HCT116 (cell line): ENCODE measurements around the gene NELL1. TPM values are rescaled to one million over a fixed set of nuclear protein-coding genes. Genes with fewer than 3 reads are reported as not detected.

ENCODE experiments used
- ATAC-seq: fragments of 200-7000 bp; cut with Tn5 transposase; 2 replicates; pipeline ENCODE4 v1.9.1; 2020; ENCODE audit warnings: mild to moderate bottlenecking, moderate library complexity
- BruUV-seq: library from RNA; stranded (reverse); fragments of 400-500 nt; replicated peaks from 2 replicates; lab custom pipeline; 2021; lab: Mats Ljungman, UMichigan
- CTCF ChIA-PET: fragments of 300-600 bp; sonication (Branson Sonifier 250); formaldehyde crosslinking; loops from one replicate; lab custom pipeline; 2021; ENCODE audit warnings: antibody characterized with exemption; lab: Charles Lee
- POLR2A ChIA-PET: fragments of 300-600, 350-600 bp; sonication (Branson Sonifier 250); formaldehyde crosslinking; loops from one replicate; lab custom pipeline; 2021; ENCODE audit warnings: antibody characterized with exemption; lab: Charles Lee
- RAD21 ChIA-PET, 2 experiments: fragments of 300-600 bp; sonication (Branson Sonifier 250); formaldehyde crosslinking; loops; one replicate each; lab custom pipeline; 2023; ENCODE audit warnings: low total read pairs in 2 of 2; ENCODE audit not compliant: uncharacterized antibody in 2 of 2, unreplicated experiment in 2 of 2, low non-redundant PET in 1 of 2; lab: Charles Lee
- DNase-seq: peaks from one replicate; pipeline ENCODE4 v3.0.0-alpha.2; 2010; ENCODE audit warnings: low read depth, low spot score
- H2AFZ ChIP-seq: fragments of 200-600 bp; shearing (Covaris generic), sonication (generic); 2 replicates; pipeline ENCODE4 v1.6.1; 2017; ENCODE audit warnings: low read depth, mixed run types, mixed read lengths, antibody characterized with exemption, low read length; ENCODE audit not compliant: poor library complexity, severe bottlenecking
- H3K27ac ChIP-seq: 2 replicates; pipeline ENCODE4 v1.5.1; 2012; ENCODE audit warnings: low read depth, low read length
- H3K27me3 ChIP-seq: fragments of 200-600 bp; sonication (generic); 2 replicates; pipeline ENCODE4 v1.6.1; 2016; ENCODE audit warnings: mixed run types, low read length, mixed read lengths; ENCODE audit not compliant: insufficient read depth
- H3K36me3 ChIP-seq, 2 experiments: fragments of 200-500 bp in 1 of 2; fragments of 200-600 bp in 1 of 2; sonication (Bioruptor generic) in 1 of 2; sonication (generic) in 1 of 2; 2 replicates each; pipeline versions ENCODE4 v1.5.1 to v1.6.1; 2014 to 2016; ENCODE audit warnings: low read length in 2 of 2, inconsistent platforms in 1 of 2, mixed read lengths in 1 of 2, mixed run types in 1 of 2; ENCODE audit not compliant: insufficient read depth in 2 of 2, control insufficient read depth in 1 of 2
- H3K4me1 ChIP-seq, 2 experiments: fragments of 200-600 bp in 1 of 2; sonication (generic) in 1 of 2; 2 replicates each; pipeline versions ENCODE4 v1.5.1 to v1.6.1; 2012 to 2017; ENCODE audit warnings: low read length in 2 of 2, inconsistent platforms in 1 of 2, mild to moderate bottlenecking in 1 of 2, mixed read lengths in 1 of 2, mixed run types in 1 of 2, moderate library complexity in 1 of 2; ENCODE audit not compliant: insufficient read depth in 2 of 2, control insufficient read depth in 1 of 2
- H3K4me2 ChIP-seq: fragments of 200-600 bp; sonication (generic); 2 replicates; pipeline ENCODE4 v1.6.1; 2017; ENCODE audit warnings: mixed run types, low read length, mixed read lengths
- H3K4me3 ChIP-seq, 2 experiments: fragments of 200-600 bp in 1 of 2; sonication (generic) in 1 of 2; replicated peaks in 1 of 2; 2 replicates each; pipeline ENCODE4 v1.5.1; 2011 to 2016; ENCODE audit warnings: low read length in 2 of 2, control low read depth in 1 of 2, low read depth in 1 of 2, mild to moderate bottlenecking in 1 of 2, mixed read lengths in 1 of 2, mixed run types in 1 of 2
- H3K79me2 ChIP-seq: fragments of 200-600 bp; sonication (generic); 2 replicates; pipeline ENCODE4 v1.6.1; 2017; ENCODE audit warnings: mild to moderate bottlenecking, mixed run types, low read length, moderate library complexity, mixed read lengths; ENCODE audit not compliant: insufficient read depth
- H3K9ac ChIP-seq: fragments of 200-600 bp; sonication (generic); 2 replicates; pipeline ENCODE4 v1.6.1; 2016; ENCODE audit warnings: low read length, mixed read lengths
- H3K9me2 ChIP-seq: fragments of 200-600 bp; sonication (generic), shearing (Covaris generic); 2 replicates; pipeline ENCODE4 v1.6.1; 2017; ENCODE audit warnings: mixed run types, mild to moderate bottlenecking, moderate library complexity; ENCODE audit not compliant: insufficient read depth
- H3K9me3 ChIP-seq, 2 experiments: fragments of 200-500 bp in 1 of 2; fragments of 200-600 bp in 1 of 2; sonication (Bioruptor generic) in 1 of 2; sonication (generic) in 1 of 2; 2 replicates each; pipeline ENCODE4 v1.6.1; 2014 to 2017; ENCODE audit warnings: low read length in 2 of 2, mixed read lengths in 2 of 2, inconsistent platforms in 1 of 2, low read depth in 1 of 2, mild to moderate bottlenecking in 1 of 2, mixed run types in 1 of 2, moderate library complexity in 1 of 2; ENCODE audit not compliant: control insufficient read depth in 1 of 2, insufficient read depth in 1 of 2
- H4K20me1 ChIP-seq: fragments of 200-600 bp; sonication (generic), shearing (Covaris generic); 2 replicates; pipeline ENCODE4 v1.6.1; 2017; ENCODE audit warnings: mixed run types, mild to moderate bottlenecking, moderate library complexity; ENCODE audit not compliant: insufficient read depth
- CBX3 ChIP-seq: IDR thresholded peaks from 2 replicates; pipeline ENCODE4 v1.6.1; 2012; ENCODE audit warnings: low read depth
- CEBPB ChIP-seq: IDR thresholded peaks from 2 replicates; pipeline ENCODE4 v1.6.1; 2012; ENCODE audit warnings: low read depth
- EGR1 ChIP-seq: IDR thresholded peaks from 2 replicates; pipeline ENCODE4 v1.6.1; 2012; ENCODE audit warnings: low read depth
- ELF1 ChIP-seq: IDR thresholded peaks from 2 replicates; pipeline ENCODE4 v1.6.1; 2012; ENCODE audit warnings: low read depth, borderline replicate concordance
- EZH2phosphoT487 ChIP-seq: fragments of 200-600 bp; IDR thresholded peaks from 2 replicates; pipeline ENCODE4 v1.6.1; 2018; ENCODE audit warnings: antibody characterized with exemption, borderline replicate concordance
- JUND ChIP-seq: IDR thresholded peaks from 2 replicates; pipeline ENCODE4 v1.6.1; 2012
- POLR2A ChIP-seq: IDR thresholded peaks from 2 replicates; pipeline ENCODE4 v1.7.0; 2011; ENCODE audit warnings: borderline replicate concordance; ENCODE audit not compliant: insufficient read depth, insufficient read length; ENCODE audit errors: extremely low read depth
- POLR2AphosphoS5 ChIP-seq: IDR thresholded peaks from 2 replicates; pipeline ENCODE4 v1.6.1; 2011; ENCODE audit warnings: mild to moderate bottlenecking, low read depth, low read length, moderate library complexity
- RAD21 ChIP-seq: IDR thresholded peaks from 2 replicates; pipeline ENCODE4 v1.6.1; 2012; ENCODE audit warnings: low read depth, mild to moderate bottlenecking
- SIN3A ChIP-seq: IDR thresholded peaks from 2 replicates; pipeline ENCODE4 v1.6.1; 2012; ENCODE audit warnings: low read depth
- SP1 ChIP-seq: IDR thresholded peaks from 2 replicates; pipeline ENCODE4 v1.6.1; 2012; ENCODE audit warnings: low read depth
- SRF ChIP-seq: IDR thresholded peaks from 2 replicates; pipeline ENCODE4 v1.6.1; 2012; ENCODE audit warnings: low read depth
- ZFX ChIP-seq: fragments of 450-650 bp; IDR thresholded peaks from 2 replicates; pipeline ENCODE4 v1.6.1; 2017
- ZNF274 ChIP-seq: fragments of 200-500 bp; sonication (Bioruptor generic); IDR thresholded peaks from 2 replicates; pipeline ENCODE4 v1.6.1; 2014; ENCODE audit warnings: mild to moderate bottlenecking, low read depth, low read length, inconsistent platforms
- intact Hi-C: fragments of 100-400 bp; cut with micrococcal nuclease; formaldehyde crosslinking; loops from 2 replicates; pipeline ENCODE4 v1.10.0; 2022
- total RNA-seq: library from RNA; stranded (reverse); gene quantifications from one replicate; pipeline ENCODE4 v1.2.1, GENCODE V29; 2021; ENCODE audit not compliant: unreplicated experiment
- TF ChIP-seq, protein P1 (sequence below): IDR thresholded peaks from 2 replicates; pipeline ENCODE4 v1.6.1; 2012
- TF ChIP-seq, protein P2 (sequence below): IDR thresholded peaks from 2 replicates; pipeline ENCODE4 v1.6.1; 2012

The NELL1 gene
- total RNA-seq, 1 experiment from 2014 or later, result not detected

GRCh38 chr11:20864628-20865027, 195.2 kb downstream of the NELL1 start:
- no peaks in the 10 kb centered on the region for H3K27me3 ChIP-seq
- no peak overlapping the region for H3K9ac ChIP-seq
- no peaks in the 10 kb centered on the region for H3K4me1 ChIP-seq
- no peak overlapping the region for H3K4me3 ChIP-seq
- H2AFZ ChIP-seq, result no peak overlapping the region
- no peaks in the 10 kb centered on the region for H4K20me1 ChIP-seq
- ChIA-PET POLR2A (no interaction called here), RAD21 (no interaction called here), CTCF (no interaction called here)
- 0 out of 4 replicates have a peak, but pooled peaks cover 0 to 4% of the 10 kb centered on the region in 2 experiments for H3K9me3 ChIP-seq
- H3K36me3 ChIP-seq, result no peaks in the 10 kb centered on the region
- no peak for DNase-seq
- BruUV-seq, result no TSS peak
- no peak overlapping the region for H3K27ac ChIP-seq
- no peaks in the 10 kb centered on the region for H3K9me2 ChIP-seq
- no peak overlapping the region for H3K4me2 ChIP-seq
- H3K79me2 ChIP-seq, result no peaks in the 10 kb centered on the region
- no peak for TF ChIP-seq EZH2phosphoT487
- TF ChIP-seq POLR2A, result no peak
- TF ChIP-seq CEBPB, result no peak
- no peak for TF ChIP-seq SIN3A
- TF ChIP-seq EGR1, result no peak
- no peak for TF ChIP-seq ZNF274
- TF ChIP-seq, protein P1, sequence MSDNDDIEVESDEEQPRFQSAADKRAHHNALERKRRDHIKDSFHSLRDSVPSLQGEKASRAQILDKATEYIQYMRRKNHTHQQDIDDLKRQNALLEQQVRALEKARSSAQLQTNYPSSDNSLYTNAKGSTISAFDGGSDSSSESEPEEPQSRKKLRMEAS, result no peak
- TF ChIP-seq RAD21, result no peak
- no peak for TF ChIP-seq SP1
- TF ChIP-seq CBX3, result no peak
- no peak for ATAC-seq
- intact Hi-C loops, result no loop called here

DNA sequence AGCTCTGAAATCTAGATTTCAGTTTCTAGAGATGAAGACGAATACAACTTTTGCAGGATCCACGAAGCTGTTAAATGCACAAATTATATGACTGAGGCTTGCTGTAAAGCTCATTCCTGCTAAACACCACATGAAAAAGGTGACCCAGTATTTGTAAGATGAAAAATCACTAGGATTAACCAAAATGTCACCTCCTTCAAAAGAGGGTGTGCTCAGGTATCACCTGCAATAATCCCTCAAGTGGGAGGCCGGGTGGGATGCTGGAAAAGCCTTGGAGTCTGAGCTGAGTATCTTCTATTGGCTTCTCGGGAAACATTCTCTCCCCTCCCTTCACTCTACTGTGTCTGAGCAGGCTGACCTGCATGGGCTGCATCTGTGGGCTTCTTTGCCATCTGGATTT, 195.8 kb downstream of the NELL1 start:
- H3K27ac ChIP-seq, result no peak overlapping the region
- H4K20me1 ChIP-seq, result no peaks in the 10 kb centered on the region
- H3K9me3 ChIP-seq, result 0 out of 4 replicates have a peak, but pooled peaks cover 0 to 4% of the 10 kb centered on the region in 2 experiments
- ChIA-PET RAD21 (no interaction called here), CTCF (no interaction called here)
- H3K79me2 ChIP-seq, result no peaks in the 10 kb centered on the region
- no peaks in the 10 kb centered on the region for H3K27me3 ChIP-seq
- H3K4me2 ChIP-seq, result no peak overlapping the region
- TF ChIP-seq EZH2phosphoT487, result no peak
- TF ChIP-seq SRF, result no peak
- no peak for TF ChIP-seq ELF1
- TF ChIP-seq RAD21, result no peak
- TF ChIP-seq CEBPB, result no peak
- TF ChIP-seq, protein P2, sequence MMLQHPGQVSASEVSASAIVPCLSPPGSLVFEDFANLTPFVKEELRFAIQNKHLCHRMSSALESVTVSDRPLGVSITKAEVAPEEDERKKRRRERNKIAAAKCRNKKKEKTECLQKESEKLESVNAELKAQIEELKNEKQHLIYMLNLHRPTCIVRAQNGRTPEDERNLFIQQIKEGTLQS, result no peak
- TF ChIP-seq ZFX, result no peak
- no peak for TF ChIP-seq JUND
- TF ChIP-seq SP1, result no peak
- no peak for TF ChIP-seq EGR1
- no peak for TF ChIP-seq CBX3
- no peak for TF ChIP-seq POLR2AphosphoS5
- TF ChIP-seq, all 23 proteins: peak for 0
- POLR2A ChIA-PET, result no interaction called here
- Histone ChIP-seq H3K9me2 (no peaks in the 10 kb centered on the region), H3K36me3 (no peaks in the 10 kb centered on the region), H3K4me1 (no peaks in the 10 kb centered on the region), H2AFZ (no peak overlapping the region), H3K9ac (no peak overlapping the region), H3K4me3 (no peak overlapping the region)
- ATAC-seq (no peak), DNase-seq (no peak)
- intact Hi-C loops, result no loop called here
- BruUV-seq, result no TSS peak
